GM12801 (cell line): ENCODE data around the gene VOPP1.

ENCODE experiments used
- CTCF ChIP-seq: IDR thresholded peaks from one replicate; pipeline ENCODE4 v1.5.1; 2011; ENCODE audit warnings: control low read depth; ENCODE audit not compliant: insufficient read length; ENCODE audit errors: extremely low read depth

The VOPP1 gene

GRCh38 chr7:55432506-55432905 is 139.8 kb downstream of the VOPP1 start:
- no peak for TF ChIP-seq CTCF

- TF ChIP-seq CTCF = no peak
Observed at GRCh38 chr7:55431898-55432297, 140.4 kb downstream of the VOPP1 start.

- TF ChIP-seq CTCF = no peak
Observed at GRCh38 chr7:55429835-55430499, 142.3 kb downstream of the VOPP1 start.

- TF ChIP-seq CTCF = no peak
Observed at GRCh38 chr7:55427800-55428199, 144.5 kb downstream of the VOPP1 start.

- no peak for TF ChIP-seq CTCF
Observed at GRCh38 chr7:55427342-55427741, 145.0 kb downstream of the VOPP1 start.

- TF ChIP-seq CTCF = no peak
Observed at GRCh38 chr7:55426676-55427075, 145.6 kb downstream of the VOPP1 start.

GRCh38 chr7:55425141-55425752 is 147.1 kb downstream of the VOPP1 start:
- TF ChIP-seq CTCF = no peak
